GM19463 (cell line): ENCODE data around the gene PRPF6.
A peak's percentile ranks its signal among the peaks of the same experiment; 100 is the strongest.

Source experiments
- ATAC-seq: cut with Tn5 transposase; IDR thresholded peaks from one replicate; pipeline ENCODE4 v1.9.1; 2021; ENCODE audit warnings: mild to moderate bottlenecking, moderate library complexity; ENCODE audit not compliant: unreplicated experiment

The PRPF6 gene

DNA sequence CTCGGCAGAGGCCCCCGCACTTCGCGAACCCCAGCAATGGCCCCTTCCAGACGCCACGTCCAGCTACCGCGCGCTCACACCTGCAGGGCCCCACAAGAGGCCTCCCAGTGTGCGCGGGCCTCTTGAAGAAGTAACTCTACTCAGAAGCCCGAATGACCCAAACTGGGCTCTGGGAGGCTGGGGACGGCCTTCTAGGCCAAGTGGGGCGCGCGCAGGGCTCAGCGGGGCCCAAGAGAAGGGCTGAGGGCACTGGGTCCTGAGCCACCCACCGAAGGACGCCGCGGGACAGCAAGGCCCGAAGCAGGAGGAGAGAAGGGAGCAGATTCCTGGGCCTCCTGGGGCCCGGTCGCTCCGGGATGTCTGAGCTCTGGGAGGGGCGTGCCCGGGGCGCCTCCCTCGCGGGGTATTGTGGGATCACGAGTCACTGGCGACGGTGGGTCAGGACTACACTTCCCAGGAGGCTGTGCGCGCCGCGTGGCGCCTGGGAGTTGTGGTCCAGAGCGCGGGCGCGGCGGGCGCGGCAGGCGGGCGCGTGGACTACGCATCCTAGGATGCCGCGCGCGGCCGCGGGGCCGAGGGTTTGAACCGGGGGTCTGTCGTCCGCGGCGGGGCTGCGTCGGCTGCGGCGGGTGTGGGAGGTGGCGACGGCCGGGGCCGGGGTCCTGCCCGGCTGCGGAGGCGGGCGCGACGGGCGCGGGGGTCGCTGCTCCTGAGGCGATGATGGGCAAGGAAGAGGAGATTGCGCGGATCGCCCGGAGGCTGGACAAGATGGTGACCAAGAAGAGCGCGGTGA lies 81.9 kb downstream of the PRPF6 start, which contains the start of gene TCEA2:
Gene TCEA2 (plus strand): TSS at position 603 of the 793 bp plus-strand sequence. CDS start 115 bp downstream, at position 718.
- ATAC-seq = peak; percentile 76

DNA sequence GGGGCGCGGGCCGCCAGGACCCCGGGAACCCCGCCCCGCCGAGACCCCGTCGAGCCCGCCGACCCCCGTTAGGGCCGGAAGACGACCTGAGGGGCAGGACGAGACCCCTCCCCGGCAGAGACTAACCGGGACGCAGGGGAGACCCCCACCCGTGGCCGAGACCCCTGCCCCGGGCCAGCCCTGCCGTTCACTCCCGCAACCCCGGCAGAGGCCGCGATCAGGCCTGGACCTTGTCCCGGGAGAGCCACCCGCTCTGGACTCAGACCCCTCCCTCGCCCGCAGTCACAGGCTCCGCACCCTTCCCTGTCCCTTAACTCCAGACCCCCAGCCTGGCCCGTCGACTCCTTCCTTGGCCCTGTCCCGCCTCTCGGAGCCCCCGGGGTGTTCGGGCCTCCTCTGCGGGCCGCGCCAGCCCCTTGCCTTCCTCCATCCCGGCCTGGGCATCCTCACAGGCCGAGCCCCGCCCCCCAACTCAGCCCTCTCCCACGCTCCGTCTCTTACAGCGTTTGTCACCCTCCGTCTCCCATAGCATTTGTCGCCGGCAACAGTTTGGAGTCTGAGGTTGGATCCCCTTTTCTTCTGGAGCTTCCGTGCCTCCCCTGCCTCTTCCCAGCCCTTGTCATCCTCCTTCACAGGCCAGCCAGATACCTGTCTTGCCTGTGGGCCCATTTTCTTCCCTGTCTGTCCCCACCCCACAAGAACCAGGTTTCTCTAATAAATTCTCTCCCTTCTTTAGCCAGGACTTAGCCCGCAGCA lies 82.6 kb downstream of the PRPF6 start:
- ATAC-seq = no peak

- ATAC-seq = no peak
Observed at GRCh38 chr20:64064145-64064698, 83.3 kb downstream of the PRPF6 start.

- ATAC-seq = no peak
Observed at GRCh38 chr20:64065062-64065973, 84.4 kb downstream of the PRPF6 start.

DNA sequence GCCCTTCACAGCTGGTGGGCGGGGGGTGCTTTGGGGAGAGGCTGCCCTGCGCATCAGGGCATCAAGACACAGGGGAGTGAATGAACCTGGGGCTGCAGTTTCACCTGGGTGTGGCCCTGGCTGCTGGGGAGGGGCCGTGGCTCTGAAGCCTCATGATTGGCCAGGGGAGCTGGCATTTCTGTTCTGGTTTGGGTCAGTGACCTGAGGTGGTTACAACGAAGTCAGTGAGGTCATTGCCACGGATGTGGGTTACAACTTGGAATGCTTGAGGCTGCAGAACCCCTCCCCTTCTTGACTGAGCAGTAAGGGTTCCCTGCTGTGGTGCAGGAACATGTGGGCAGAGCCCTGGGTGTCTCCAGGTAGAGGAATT lies 85.0 kb downstream of the PRPF6 start:
- peak; percentile 47 for ATAC-seq

- no peak for ATAC-seq
Observed at GRCh38 chr20:64067005-64067632, 86.2 kb downstream of the PRPF6 start.

- no peak for ATAC-seq
Observed at GRCh38 chr20:64067733-64068307, 86.9 kb downstream of the PRPF6 start.

- ATAC-seq = no peak
Observed at GRCh38 chr20:64068386-64069208, 87.7 kb downstream of the PRPF6 start.

DNA sequence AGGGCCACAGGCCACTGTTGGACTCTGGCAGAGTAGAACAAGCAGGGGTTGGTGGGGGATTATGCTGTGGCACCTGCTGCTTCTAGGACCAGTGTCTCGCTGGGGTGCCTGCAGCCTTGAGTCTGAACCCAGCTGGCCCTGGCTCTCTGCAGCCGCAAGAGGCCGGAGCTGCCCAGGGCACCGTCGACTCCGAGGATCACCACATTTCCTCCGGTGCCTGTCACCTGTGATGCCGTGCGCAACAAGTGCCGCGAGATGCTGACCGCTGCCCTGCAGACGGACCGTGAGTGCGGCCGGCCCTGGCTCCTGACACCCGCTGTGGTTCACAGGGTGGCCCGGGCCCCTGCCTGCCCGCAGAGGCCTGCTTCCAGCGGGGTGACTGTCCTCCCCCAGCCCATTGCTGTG lies 88.3 kb downstream of the PRPF6 start:
- no peak for ATAC-seq

DNA sequence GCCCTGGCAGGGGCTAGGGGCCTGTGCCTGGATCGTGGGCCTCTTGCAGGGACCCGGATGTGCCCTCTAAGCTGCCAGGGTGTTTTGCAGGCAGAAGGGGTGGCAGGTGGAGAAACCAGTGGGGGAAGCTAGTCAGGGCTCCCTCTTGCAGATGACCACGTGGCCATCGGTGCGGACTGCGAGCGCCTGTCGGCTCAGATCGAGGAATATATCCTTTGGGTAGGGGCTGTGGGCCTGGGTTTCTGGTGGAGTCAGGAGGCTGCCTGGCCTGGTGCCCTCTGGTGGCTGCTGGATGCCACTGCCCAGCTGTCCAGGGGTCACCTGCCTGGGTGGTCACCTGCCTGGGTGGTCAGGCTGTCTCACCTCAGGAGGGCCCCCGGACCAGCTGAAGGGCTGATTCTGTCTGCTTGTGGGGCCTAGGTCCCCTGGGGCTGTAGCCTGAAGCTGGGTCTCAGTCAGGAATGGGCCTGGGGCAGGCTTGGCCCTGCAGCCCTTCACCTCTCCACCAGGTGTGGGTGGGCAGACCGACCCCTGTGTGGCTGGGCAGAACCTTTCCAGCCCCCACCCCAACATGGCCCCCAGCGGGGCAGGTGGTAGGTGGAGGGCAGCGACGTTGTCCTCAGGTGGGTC lies 88.8 kb downstream of the PRPF6 start:
- no peak for ATAC-seq

DNA sequence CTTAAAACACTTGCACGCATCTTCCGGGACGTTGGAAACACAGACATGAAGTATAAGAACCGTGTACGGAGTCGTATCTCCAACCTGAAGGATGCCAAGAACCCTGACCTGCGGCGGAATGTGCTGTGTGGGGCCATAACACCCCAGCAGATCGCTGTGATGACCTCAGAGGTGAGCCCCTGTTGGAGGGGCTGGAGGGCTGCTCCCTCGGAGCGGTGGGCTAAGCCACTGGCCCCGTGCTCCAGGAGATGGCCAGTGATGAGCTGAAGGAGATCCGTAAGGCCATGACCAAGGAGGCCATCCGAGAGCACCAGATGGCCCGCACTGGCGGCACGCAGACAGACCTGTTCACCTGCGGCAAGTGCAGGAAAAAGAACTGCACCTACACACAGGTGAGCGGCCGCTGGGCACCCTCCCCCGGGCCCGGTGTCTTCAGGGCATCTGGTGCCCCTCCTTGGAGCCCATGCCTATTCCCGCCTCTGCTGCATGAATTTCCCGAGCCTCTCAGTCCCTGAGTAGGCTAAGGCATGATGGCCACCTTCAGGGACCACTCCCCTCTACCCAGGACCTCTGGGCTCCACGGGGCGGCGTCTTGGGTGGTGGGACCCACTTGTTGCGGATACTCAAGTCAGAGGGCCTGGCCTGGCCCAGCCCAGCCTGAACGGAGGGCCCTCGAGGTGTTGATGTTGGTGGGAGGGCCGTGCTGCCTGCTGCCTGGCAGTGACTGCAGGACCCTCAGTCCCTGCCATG lies 89.5 kb downstream of the PRPF6 start:
- ATAC-seq = no peak

- ATAC-seq = no peak
Observed at GRCh38 chr20:64071341-64072332, 90.7 kb downstream of the PRPF6 start.

DNA sequence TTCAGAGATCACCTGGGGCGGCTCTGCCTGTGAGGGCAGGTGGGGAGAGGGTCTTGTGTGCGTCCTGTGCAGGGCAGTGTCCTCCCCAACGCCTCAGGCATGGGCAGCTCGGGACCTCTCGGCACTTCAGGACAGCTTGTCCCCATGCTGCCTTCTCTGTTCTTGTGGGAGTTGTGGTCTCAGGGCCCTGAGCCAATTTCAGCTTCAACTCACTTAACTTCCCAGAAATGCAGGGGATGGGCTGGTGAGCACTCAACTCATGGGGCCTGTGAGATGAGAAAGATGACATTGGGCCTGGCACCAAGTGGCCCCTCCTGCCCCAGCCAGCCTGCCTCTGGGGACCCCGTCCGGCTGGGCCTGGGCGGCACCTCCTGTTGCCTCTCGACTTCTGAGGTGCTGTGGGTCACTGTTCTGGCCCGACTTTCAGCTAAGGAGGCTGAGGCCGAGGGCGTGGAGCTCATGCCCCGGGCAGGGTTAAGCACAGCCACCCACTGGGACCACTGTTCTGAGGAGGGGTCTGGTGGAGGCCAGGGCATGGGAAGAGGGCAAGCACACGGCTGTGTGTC lies 91.6 kb downstream of the PRPF6 start:
- ATAC-seq = no peak

- ATAC-seq = no peak
Observed at GRCh38 chr20:64073476-64074183, 92.7 kb downstream of the PRPF6 start.

DNA sequence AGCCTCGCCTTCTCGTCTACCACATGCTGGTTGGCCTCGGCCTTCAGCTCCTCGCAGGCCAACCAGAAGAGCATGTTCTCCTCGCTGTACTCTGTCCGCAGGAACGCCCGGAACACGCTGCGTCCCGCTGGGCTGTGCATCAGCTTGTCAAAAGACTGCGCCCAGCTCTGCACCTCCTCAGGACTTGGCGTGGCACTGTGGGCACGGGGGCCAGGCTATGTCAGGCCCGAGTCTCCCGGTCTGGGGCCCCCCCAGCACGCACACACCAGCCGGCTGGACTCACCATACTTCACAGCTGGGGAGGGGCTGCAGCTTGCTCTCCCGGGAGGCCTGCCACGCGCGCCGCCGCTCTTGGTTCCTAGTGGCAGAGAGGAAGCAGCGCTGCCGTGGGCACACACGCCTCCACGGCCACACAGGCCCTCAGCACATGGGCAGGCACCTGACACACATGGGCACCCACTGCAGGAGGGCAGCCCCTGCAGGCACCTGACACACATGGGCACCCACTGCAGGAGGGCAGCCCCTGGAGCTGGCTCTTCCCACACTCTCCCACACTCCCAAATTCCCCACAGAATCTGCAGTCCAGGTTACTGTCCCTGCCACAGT lies 93.4 kb downstream of the PRPF6 start:
- no peak for ATAC-seq
